Upper lobe of left lung (tissue), 4 donors: ENCODE data around the gene SUCO.

Source experiments
- POLR2A ChIP-seq, 4 donors: fragments of 450-650 bp; IDR thresholded peaks; one replicate each; pipeline ENCODE4 v1.5.1; 2016 to 2017; ENCODE audit warnings: antibody characterized with exemption in 4 of 4, mild to moderate bottlenecking in 2 of 4
- POLR2AphosphoS5 ChIP-seq, 2 donors: sonication (generic); formaldehyde crosslinking; IDR thresholded peaks; one replicate each; pipeline ENCODE4 v1.5.1; 2017; ENCODE audit warnings: antibody characterized with exemption in 2 of 2
- TF ChIP-seq, protein P1 (sequence below), 6 experiments: fragments of 450-650 bp in 4 of 6; fragments of 200-600 bp in 2 of 6; sonication (generic) in 2 of 6; IDR thresholded peaks; one replicate each; pipeline ENCODE4 v1.5.1; 2016 to 2019; ENCODE audit warnings: antibody characterized with exemption in 6 of 6

GRCh38 chr1:172627702-172628101 lies 94.8 kb downstream of the SUCO start:
- TF ChIP-seq POLR2AphosphoS5 (IDR thresholded peaks at IDR 0.05) (no peak), POLR2A (IDR thresholded peaks at IDR 0.05) (no peak)
- TF ChIP-seq, protein P1, sequence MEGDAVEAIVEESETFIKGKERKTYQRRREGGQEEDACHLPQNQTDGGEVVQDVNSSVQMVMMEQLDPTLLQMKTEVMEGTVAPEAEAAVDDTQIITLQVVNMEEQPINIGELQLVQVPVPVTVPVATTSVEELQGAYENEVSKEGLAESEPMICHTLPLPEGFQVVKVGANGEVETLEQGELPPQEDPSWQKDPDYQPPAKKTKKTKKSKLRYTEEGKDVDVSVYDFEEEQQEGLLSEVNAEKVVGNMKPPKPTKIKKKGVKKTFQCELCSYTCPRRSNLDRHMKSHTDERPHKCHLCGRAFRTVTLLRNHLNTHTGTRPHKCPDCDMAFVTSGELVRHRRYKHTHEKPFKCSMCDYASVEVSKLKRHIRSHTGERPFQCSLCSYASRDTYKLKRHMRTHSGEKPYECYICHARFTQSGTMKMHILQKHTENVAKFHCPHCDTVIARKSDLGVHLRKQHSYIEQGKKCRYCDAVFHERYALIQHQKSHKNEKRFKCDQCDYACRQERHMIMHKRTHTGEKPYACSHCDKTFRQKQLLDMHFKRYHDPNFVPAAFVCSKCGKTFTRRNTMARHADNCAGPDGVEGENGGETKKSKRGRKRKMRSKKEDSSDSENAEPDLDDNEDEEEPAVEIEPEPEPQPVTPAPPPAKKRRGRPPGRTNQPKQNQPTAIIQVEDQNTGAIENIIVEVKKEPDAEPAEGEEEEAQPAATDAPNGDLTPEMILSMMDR (IDR thresholded peaks at IDR 0.05) = no peak
